HFF-Myc (cell line): Measurements from ENCODE around the gene IFI27L2.
A peak's percentile ranks its signal among the peaks of the same experiment; 100 is the strongest.

Experiments used
- DNase-seq: peaks from one replicate; pipeline ENCODE4 v3.0.0-alpha.2; 2011; ENCODE audit warnings: low read depth; ENCODE audit errors: extremely low read depth
- H3K4me3 ChIP-seq: replicated peaks from 2 replicates; pipeline ENCODE4 v1.5.1; 2011; ENCODE audit warnings: low read depth, mild to moderate bottlenecking, control low read depth, low read length
- CTCF ChIP-seq: IDR thresholded peaks from 2 replicates; pipeline ENCODE4 v1.5.1; 2012; ENCODE audit warnings: mild to moderate bottlenecking, low read depth, low read length, control low read depth; ENCODE audit errors: missing control alignments

IFI27L2 gene

GRCh38 chr14:94173885-94174603, 44.6 kb upstream of the IFI27L2 start, which contains the start of gene PPP4R4:
Gene PPP4R4 (plus strand): TSS chr14:94174322. CDS start chr14:94174466, 144 bp downstream.
- peak; percentile 24 for DNase-seq
- H3K4me3 ChIP-seq = peak within 1 kb of the TSS; percentile 40
- no peak for TF ChIP-seq CTCF

- no peak for DNase-seq
- no peak for TF ChIP-seq CTCF
Measured at GRCh38 chr14:94173471-94173884, 44.1 kb upstream of the IFI27L2 start.

GRCh38 chr14:94172545-94172944, 43.1 kb upstream of the IFI27L2 start:
- DNase-seq = no peak
- no peak overlapping the region for H3K4me3 ChIP-seq
- TF ChIP-seq CTCF = no peak

More at GRCh38 chr14:94173471-94173884, 44.1 kb upstream of the IFI27L2 start:
- peak overlapping the region; percentile 40 for H3K4me3 ChIP-seq

GRCh38 chr14:94171208-94171607, 41.8 kb upstream of the IFI27L2 start:
- no peak for DNase-seq

GRCh38 chr14:94170136-94170535, 40.7 kb upstream of the IFI27L2 start:
- no peak for TF ChIP-seq CTCF
- no peak overlapping the region for H3K4me3 ChIP-seq
- no peak for DNase-seq

More at GRCh38 chr14:94171208-94171607, 41.8 kb upstream of the IFI27L2 start:
- TF ChIP-seq CTCF = no peak
- H3K4me3 ChIP-seq = no peak overlapping the region

- DNase-seq = no peak
- no peak overlapping the region for H3K4me3 ChIP-seq
- TF ChIP-seq CTCF = no peak
Measured at GRCh38 chr14:94165744-94166143, 36.3 kb upstream of the IFI27L2 start.
